K562 (cell line): Measurements from ENCODE around the gene NAA50.

Experiments
- CHD1 ChIP-seq: fragments of 200-600 bp; sonication (generic); IDR thresholded peaks from one replicate; pipeline ENCODE4 v1.6.1; 2012; ENCODE audit warnings: mild to moderate bottlenecking, moderate library complexity, low read length, inconsistent platforms
- EGR1 ChIP-seq: fragments of 450-650 bp; conservative IDR thresholded peaks from 2 replicates; pipeline ENCODE4 v1.6.1; 2017; ENCODE audit warnings: mild to moderate bottlenecking
- EZH2 ChIP-seq: IDR thresholded peaks from 2 replicates; pipeline ENCODE4 v1.6.1; 2012; ENCODE audit warnings: low read depth, mild to moderate bottlenecking, inconsistent platforms, low read length, borderline replicate concordance
- FOXA3 ChIP-seq, 2 experiments: fragments of 450-650 bp in 1 of 2; sonication (generic) in 1 of 2; formaldehyde crosslinking; IDR thresholded peaks in 1 of 2; conservative IDR thresholded peaks in 1 of 2; 2 replicates each; pipeline versions ENCODE4 v1.4.0 to v1.8.0; 2020 to 2022; ENCODE audit warnings: mild to moderate bottlenecking in 2 of 2, missing genetic modification reagents in 1 of 2
- FOXM1 ChIP-seq, 2 experiments: fragments of 450-650 bp in 1 of 2; sonication (generic) in 1 of 2; formaldehyde crosslinking in 1 of 2; IDR thresholded peaks; 2 replicates each; pipeline versions ENCODE4 v1.6.1 to v1.9.0; 2017 to 2022; ENCODE audit warnings: low read depth in 2 of 2, mild to moderate bottlenecking in 2 of 2, missing genetic modification reagents in 1 of 2, moderate library complexity in 1 of 2
- HNRNPK ChIP-seq: fragments of 200-400 bp; formaldehyde crosslinking; IDR thresholded peaks from one replicate; pipeline ENCODE4 v1.6.1; 2018; ENCODE audit warnings: mild to moderate bottlenecking, low read depth, low read length; ENCODE audit not compliant: poor library complexity, severe bottlenecking
- MBD1 ChIP-seq: fragments of 250-450 bp; sonication (Bioruptor Pico); IDR thresholded peaks from 2 replicates; pipeline ENCODE4 v1.8.0; 2022; ENCODE audit warnings: inconsistent platforms
- PBX2 ChIP-seq, 2 experiments: IDR thresholded peaks in 1 of 2; conservative IDR thresholded peaks in 1 of 2; 2 replicates each; pipeline ENCODE4 v1.6.1; 2016; ENCODE audit warnings: low read depth in 2 of 2, mild to moderate bottlenecking in 1 of 2, missing compliant biosample characterization in 1 of 2, missing genetic modification characterization in 1 of 2, moderate library complexity in 1 of 2
- POLR2A ChIP-seq: fragments of 450-650 bp; conservative IDR thresholded peaks from 2 replicates; pipeline ENCODE4 v1.6.1; 2016
- POLR2AphosphoS5 ChIP-seq: IDR thresholded peaks from 2 replicates; pipeline ENCODE4 v1.6.1; 2011; ENCODE audit warnings: mild to moderate bottlenecking, low read depth, low read length, moderate library complexity; ENCODE audit not compliant: control insufficient read depth, insufficient read depth
- SMC3 ChIP-seq: conservative IDR thresholded peaks from 2 replicates; pipeline ENCODE4 v1.6.1; 2011; ENCODE audit warnings: low read depth, low read length, improper control_type of control experiment; ENCODE audit not compliant: insufficient read depth
- TBL1XR1 ChIP-seq, 2 experiments: IDR thresholded peaks; 2 replicates each; pipeline ENCODE4 v1.6.1; 2012; ENCODE audit warnings: improper control_type of control experiment in 2 of 2, low read length in 2 of 2, mild to moderate bottlenecking in 1 of 2
- ZNF124 ChIP-seq: sonication (generic); formaldehyde crosslinking; IDR thresholded peaks from 2 replicates; pipeline ENCODE4 v1.8.1; 2022; ENCODE audit warnings: missing genetic modification reagents

GRCh38 chr3:113741620-113742019 is 4.4 kb downstream of the NAA50 start:
- TF ChIP-seq EZH2 (no peak), MBD1 (CRISPR knock-in tag) (no peak), TBL1XR1 (IDR thresholded peaks at IDR 0.05; ENCODE audit: low read length in 2 of 2) (no peak), POLR2AphosphoS5 (no peak), EGR1 (no peak), FOXA3 (CRISPR knock-in tag; conservative IDR thresholded peaks at IDR 0.05 in 1 of 2, IDR thresholded peaks at IDR 0.05 in 1 of 2) (no peak), POLR2A (no peak), SMC3 (no peak), FOXM1 (IDR thresholded peaks at IDR 0.05; ENCODE audit: low read depth) (no peak), FOXM1 (CRISPR knock-in tag; IDR thresholded peaks at IDR 0.05; ENCODE audit: low read depth) (no peak), HNRNPK (no peak), ZNF124 (CRISPR knock-in tag) (no peak), PBX2 (CRISPR knock-in tag; IDR thresholded peaks at IDR 0.05; ENCODE audit: low read depth) (no peak), PBX2 (tag; conservative IDR thresholded peaks at IDR 0.05; ENCODE audit: low read depth) (no peak), CHD1 (no peak)
